HFF-Myc (cell line): ENCODE results near the gene PIAS4.
A peak's percentile ranks its signal among the peaks of the same experiment; 100 is the strongest.

ENCODE experiments used
- DNase-seq: peaks from one replicate; pipeline ENCODE4 v3.0.0-alpha.2; 2011; ENCODE audit warnings: low read depth; ENCODE audit errors: extremely low read depth
- H3K4me3 ChIP-seq: replicated peaks from 2 replicates; pipeline ENCODE4 v1.5.1; 2011; ENCODE audit warnings: low read depth, mild to moderate bottlenecking, control low read depth, low read length
- CTCF ChIP-seq: IDR thresholded peaks from 2 replicates; pipeline ENCODE4 v1.5.1; 2012; ENCODE audit warnings: mild to moderate bottlenecking, low read depth, low read length, control low read depth; ENCODE audit errors: missing control alignments

PIAS4 gene

GRCh38 chr19:4007021-4007835 is at the start of gene PIAS4:
TSS of gene PIAS4 (plus strand) at chr19:4007736. CDS start at chr19:4007761, 25 bp downstream.
- TF ChIP-seq CTCF, result no peak
- H3K4me3 ChIP-seq, result peak within 1 kb of the TSS; percentile 85
- peak; percentile 63 for DNase-seq

GRCh38 chr19:3958836-3959765 is 48.4 kb upstream of the PIAS4 start:
- H3K4me3 ChIP-seq, result no peak overlapping the region
- DNase-seq, result no peak
- TF ChIP-seq CTCF, result no peak

- TF ChIP-seq CTCF, result no peak
- no peak overlapping the region for H3K4me3 ChIP-seq
- no peak for DNase-seq
Measured at GRCh38 chr19:3959766-3960131, 47.8 kb upstream of the PIAS4 start.

- no peak overlapping the region for H3K4me3 ChIP-seq
- no peak for DNase-seq
- no peak for TF ChIP-seq CTCF
Measured at GRCh38 chr19:3961007-3961406, 46.5 kb upstream of the PIAS4 start.

- no peak for DNase-seq
- TF ChIP-seq CTCF, result no peak
- H3K4me3 ChIP-seq, result no peak overlapping the region
Measured at GRCh38 chr19:3963458-3964255, 43.9 kb upstream of the PIAS4 start.

- TF ChIP-seq CTCF, result no peak
- H3K4me3 ChIP-seq, result no peak overlapping the region
- DNase-seq, result no peak
Measured at GRCh38 chr19:3964256-3965194, 43.0 kb upstream of the PIAS4 start.
